Ovary (tissue), 9 donors: Measurements from ENCODE around the gene HSF4. TPM values are rescaled to one million over a fixed set of nuclear protein-coding genes. Genes with fewer than 3 reads are reported as not detected.

Experiments used
- DNase-seq, 5 donors: peaks; one replicate each; pipeline ENCODE4 v3.0.0-alpha.2; 2019 to 2020
- H3K27ac ChIP-seq, 2 donors: fragments of 200-600 bp; one replicate each; pipeline versions ENCODE4 v1.5.1 to v1.8.0; 2019 to 2022
- H3K27me3 ChIP-seq: fragments of 200-600 bp; one replicate; pipeline ENCODE4 v1.8.0; 2022
- H3K36me3 ChIP-seq: fragments of 200-600 bp; sonication (generic); one replicate; pipeline ENCODE4 v1.5.1; 2019
- H3K4me1 ChIP-seq: one replicate; pipeline ENCODE4 v1.8.1; 2013; ENCODE audit warnings: mild to moderate bottlenecking, moderate library complexity; ENCODE audit not compliant: insufficient read depth
- H3K4me3 ChIP-seq: fragments of 200-600 bp; sonication (generic); one replicate; pipeline ENCODE4 v1.5.1; 2017
- H3K9me3 ChIP-seq, 2 donors: fragments of 200-600 bp in 1 of 2; sonication (generic) in 1 of 2; one replicate each; pipeline versions ENCODE4 v1.5.1 to v1.8.1; 2013 to 2019; ENCODE audit warnings: mild to moderate bottlenecking in 1 of 2, moderate library complexity in 1 of 2
- CTCF ChIP-seq, 3 donors: fragments of 450-650 bp in 2 of 3; fragments of 200-600 bp in 1 of 3; IDR thresholded peaks; one replicate each; pipeline versions ENCODE4 v1.5.1 to v1.8.0; 2016 to 2022; ENCODE audit warnings: antibody characterized with exemption in 3 of 3, mild to moderate bottlenecking in 1 of 3
- EP300 ChIP-seq: sonication (generic); formaldehyde crosslinking; IDR thresholded peaks from one replicate; pipeline ENCODE4 v1.6.1; 2017; ENCODE audit warnings: antibody characterized with exemption
- POLR2A ChIP-seq: fragments of 450-650 bp; IDR thresholded peaks from one replicate; pipeline ENCODE4 v1.6.1; 2017; ENCODE audit warnings: antibody characterized with exemption, mild to moderate bottlenecking, moderate library complexity
- WGBS, 3 donors: extraction: QIAGEN DNeasy Blood & Tissue Kit in 1 of 3; methylation state at CpG; one replicate each; pipeline versions ENCODE4 v1.1.5 to v1.1.7; 2013 to 2017; 5-methylcytosine and 5-hydroxymethylcytosine counted together
- intact Hi-C, 4 donors: fragments of 100-400 bp; cut with DNase I; formaldehyde crosslinking; loops; one replicate each; pipeline versions ENCODE4 v1.11.0 to v1.15.1; 2022 to 2023
- polyA plus RNA-seq, 2 donors: library from polyadenylated mRNA; stranded (reverse); fragments of 200-250 nt in 1 of 2; fragments of 350-450 nt in 1 of 2; fragmentation: Illumina TruSeq in 1 of 2; extraction: RNeasy Lipid Tissue Mini Kit (QIAGEN cat#74804) in 1 of 2; gene quantifications; one replicate each; pipeline ENCODE4 v1.2.3, GENCODE V29; 2013 to 2014
- total RNA-seq, 7 donors: library from RNA; depleted of rRNA in 2 of 7; stranded (reverse); fragments of >200 nt in 2 of 7; fragmentation: NEBNext Ultra II Directional in 3 of 7; extraction: Animal tissue kit (Norgen Biotek cat#: 25700) in 3 of 7; gene quantifications; one replicate each; pipeline versions ENCODE4 v1.1.0 to v1.2.4, GENCODE V29; 2016 to 2023
- donor health status: DM: no; HTN: no; CAD: no; lungs with moderate emphysema.
- donor health status: DM: no; HTN: no; CAD: no.
- donor health status: Bipolar disorder and iron deficiency.
- donor health status: DM: yes; HTN: yes; CAD: no.
- donor health status: DM: no; HTN: no; CAD: no.
- donor health status: DM: yes; HTN: yes; CAD: no.

Gene HSF4
- total and polyA plus RNA-seq, 9 donors: 9.9 to 115 (median 69.6) TPM

- Histone ChIP-seq H3K9me3 (no peaks in the 10 kb centered on the region), H3K4me3 (no peak overlapping the region), H3K4me1 (peaks cover 4% of the 10 kb centered on the region), H3K27me3 (no peaks in the 10 kb centered on the region), H3K27ac (no peak overlapping the region), H3K36me3 (no peaks in the 10 kb centered on the region)
- no peak for TF ChIP-seq CTCF (IDR thresholded peaks at IDR 0.05)
- WGBS, 3 donors: 79 to 90% (median 79%) methylated on average over 7 to 12 of the region's 12 CpGs
- DNase-seq: peak in 3 of 5 donors; percentile 36 to 50 (median 40)
- intact Hi-C loops: no loop called here
Measured at GRCh38 chr16:67176662-67177061, 12.1 kb downstream of the HSF4 start.

GRCh38 chr16:67177743-67178699 is 13.5 kb downstream of the HSF4 start:
- 5 to 10% (median 10%) methylated on average over 36 to 73 of the region's 73 CpGs for WGBS, 3 donors
- TF ChIP-seq CTCF (IDR thresholded peaks at IDR 0.05): peak in 1 of 3 donors; percentile 31
- TF ChIP-seq EP300: no peak
- no peak for TF ChIP-seq POLR2A
- Histone ChIP-seq H3K36me3 (no peaks in the 10 kb centered on the region), H3K4me1 (peaks cover 4% of the 10 kb centered on the region), H3K4me3 (peak overlapping the region; percentile 32), H3K27me3 (no peaks in the 10 kb centered on the region), H3K9me3 (no peaks in the 10 kb centered on the region), H3K27ac (peak overlapping the region in 1 of 2 donors; percentile 29)
- intact Hi-C loops: no loop called here
- DNase-seq: peak in 4 of 5 donors; percentile 60 to 74 (median 68)

GRCh38 chr16:67179421-67180080 is 15.0 kb downstream of the HSF4 start:
- Histone ChIP-seq H3K4me1 (peaks cover 2% of the 10 kb centered on the region), H3K27me3 (no peaks in the 10 kb centered on the region), H3K9me3 (no peaks in the 10 kb centered on the region), H3K36me3 (no peaks in the 10 kb centered on the region), H3K27ac (no peak overlapping the region), H3K4me3 (no peak overlapping the region)
- intact Hi-C loops: loop anchor here in 1 of 4 donors (10.0 kb wide), 1 partner anchor 205 kb away; no protein-coding TSS in a partner anchor
- WGBS, 3 donors: 88 to 96% (median 88%) methylated on average over 13 of the region's 13 CpGs
- DNase-seq: peak in 2 of 5 donors; percentile 39 to 44
- TF ChIP-seq POLR2A (no peak), EP300 (no peak), CTCF (IDR thresholded peaks at IDR 0.05) (no peak)

GRCh38 chr16:67180166-67180565 is 15.6 kb downstream of the HSF4 start:
- H3K4me3 ChIP-seq: no peak overlapping the region
- no peaks in the 10 kb centered on the region for H3K27me3 ChIP-seq
- H3K4me1 ChIP-seq: peaks cover 4% of the 10 kb centered on the region
- TF ChIP-seq POLR2A (no peak), CTCF (IDR thresholded peaks at IDR 0.05) (no peak), EP300 (no peak)
- H3K27ac ChIP-seq: no peak overlapping the region
- no peaks in the 10 kb centered on the region for H3K36me3 ChIP-seq
- intact Hi-C loops: loop anchor here in 1 of 4 donors (10.0 kb wide), 1 partner anchor 205 kb away; no protein-coding TSS in a partner anchor
- no peaks in the 10 kb centered on the region for H3K9me3 ChIP-seq
- 90 to 100% (median 92%) methylated on average over 12 to 16 of the region's 16 CpGs for WGBS, 3 donors
- DNase-seq: peak in 2 of 5 donors; percentile 44 to 49
